Measurements from ENCODE around the gene ADGRV1.

DNA sequence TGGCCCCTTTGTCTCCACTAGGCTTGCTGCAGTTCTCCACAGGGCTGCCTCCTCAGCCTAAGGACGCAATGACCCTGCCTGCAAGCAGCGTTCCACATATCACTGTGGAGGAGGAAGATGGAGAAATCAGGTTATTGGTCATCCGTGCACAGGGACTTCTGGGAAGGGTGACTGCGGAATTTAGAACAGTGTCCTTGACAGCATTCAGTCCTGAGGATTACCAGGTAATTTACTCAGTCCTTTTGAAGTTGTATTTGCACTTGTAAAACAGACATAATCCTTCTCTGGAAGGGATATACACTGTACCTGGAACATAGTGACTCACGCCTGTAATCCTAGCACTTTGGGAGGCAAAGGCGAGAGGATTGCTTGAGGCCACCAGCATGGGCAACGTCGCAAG is 116.6 kb downstream of the ADGRV1 start:
- TF ChIP-seq POLR2AphosphoS5 (IDR thresholded peaks at IDR 0.05), result no peak
- TF ChIP-seq POLR2A (IDR thresholded peaks at IDR 0.05), result no peak

All from prostate gland (tissue), 1 donor.